ENCODE results near the gene FILIP1. TPM values are rescaled to one million over a fixed set of nuclear protein-coding genes. Genes with fewer than 3 reads are reported as not detected.

FILIP1 gene
- polyA plus RNA-seq, 1 donor from 2014 or later = not detected

- no peaks in the 10 kb centered on the region for H3K9me3 Mint-ChIP-seq
- peaks cover 10 to 29% (median 15%) of the 10 kb centered on the region in 3 donors for H3K4me1 Mint-ChIP-seq
- peaks cover 5% of the 10 kb centered on the region for H3K36me3 Mint-ChIP-seq
- no peak overlapping the region for H3K4me3 Mint-ChIP-seq
- H3K27ac Mint-ChIP-seq = peak overlapping the region in 1 of 3 donors; percentile 26
- no peaks in the 10 kb centered on the region for H3K27me3 Mint-ChIP-seq
Observed at GRCh38 chr6:75268121-75268987, 225.2 kb downstream of the FILIP1 start.

- H3K27ac Mint-ChIP-seq = no peak overlapping the region
- no peaks in the 10 kb centered on the region for H3K9me3 Mint-ChIP-seq
- H3K36me3 Mint-ChIP-seq = peaks cover 2% of the 10 kb centered on the region
- H3K4me1 Mint-ChIP-seq = peaks cover 10 to 22% (median 12%) of the 10 kb centered on the region in 3 donors
- H3K27me3 Mint-ChIP-seq = no peaks in the 10 kb centered on the region
- H3K4me3 Mint-ChIP-seq = no peak overlapping the region
Observed at GRCh38 chr6:75267461-75267860, 226.1 kb downstream of the FILIP1 start.

- Mint-ChIP-seq H3K36me3 (peaks cover 2% of the 10 kb centered on the region), H3K9me3 (no peaks in the 10 kb centered on the region), H3K27me3 (no peaks in the 10 kb centered on the region), H3K4me3 (no peak overlapping the region), H3K4me1 (peaks cover 8 to 18% (median 10%) of the 10 kb centered on the region in 3 donors), H3K27ac (peak overlapping the region in 1 of 3 donors; percentile 10)
Observed at GRCh38 chr6:75266716-75267291, 226.8 kb downstream of the FILIP1 start.

GRCh38 chr6:75263401-75263750, 230.2 kb downstream of the FILIP1 start:
- Mint-ChIP-seq H3K27me3 (no peaks in the 10 kb centered on the region), H3K36me3 (peaks cover under 1% of the 10 kb centered on the region), H3K4me3 (no peak overlapping the region), H3K9me3 (no peaks in the 10 kb centered on the region), H3K4me1 (peaks cover 3 to 10% (median 4%) of the 10 kb centered on the region in 3 donors), H3K27ac (no peak overlapping the region)

GRCh38 chr6:75262716-75263400, 230.7 kb downstream of the FILIP1 start:
- Mint-ChIP-seq H3K36me3 (peaks cover 2% of the 10 kb centered on the region), H3K9me3 (no peaks in the 10 kb centered on the region), H3K4me1 (peaks cover 3 to 10% (median 3%) of the 10 kb centered on the region in 3 donors), H3K4me3 (no peak overlapping the region), H3K27me3 (no peaks in the 10 kb centered on the region), H3K27ac (no peak overlapping the region)

- H3K36me3 Mint-ChIP-seq = peaks cover 6% of the 10 kb centered on the region
- peaks cover 0 to 1% (median 0%) of the 10 kb centered on the region in 3 donors for H3K4me1 Mint-ChIP-seq
- H3K9me3 Mint-ChIP-seq = no peaks in the 10 kb centered on the region
- H3K27ac Mint-ChIP-seq = no peak overlapping the region
- H3K4me3 Mint-ChIP-seq = no peak overlapping the region
- no peaks in the 10 kb centered on the region for H3K27me3 Mint-ChIP-seq
Observed at GRCh38 chr6:75261299-75261698, 232.3 kb downstream of the FILIP1 start.

GRCh38 chr6:75257343-75258087, 236.1 kb downstream of the FILIP1 start:
- Mint-ChIP-seq H3K4me1 (no peaks in the 10 kb centered on the region), H3K4me3 (no peak overlapping the region), H3K36me3 (peaks cover 6% of the 10 kb centered on the region), H3K27ac (no peak overlapping the region), H3K27me3 (no peaks in the 10 kb centered on the region), H3K9me3 (no peaks in the 10 kb centered on the region)

GRCh38 chr6:75250552-75250951, 243.0 kb downstream of the FILIP1 start:
- no peak overlapping the region for H3K4me3 Mint-ChIP-seq
- peaks cover 1% of the 10 kb centered on the region for H3K36me3 Mint-ChIP-seq
- H3K27ac Mint-ChIP-seq = no peak overlapping the region
- peaks cover 0 to 4% (median 0%) of the 10 kb centered on the region in 3 donors for H3K9me3 Mint-ChIP-seq
- H3K27me3 Mint-ChIP-seq = peaks cover 6% of the 10 kb centered on the region
- peaks cover 0 to 3% (median under 1%) of the 10 kb centered on the region in 3 donors for H3K4me1 Mint-ChIP-seq

GRCh38 chr6:75249837-75250236, 243.8 kb downstream of the FILIP1 start:
- no peak overlapping the region for H3K4me3 Mint-ChIP-seq
- H3K27ac Mint-ChIP-seq = no peak overlapping the region
- peaks cover 3% of the 10 kb centered on the region for H3K36me3 Mint-ChIP-seq
- peaks cover 0 to 4% (median 0%) of the 10 kb centered on the region in 3 donors for H3K9me3 Mint-ChIP-seq
- H3K27me3 Mint-ChIP-seq = peaks cover 8% of the 10 kb centered on the region
- H3K4me1 Mint-ChIP-seq = peaks cover under 1 to 6% (median 2%) of the 10 kb centered on the region in 3 donors

GRCh38 chr6:75246386-75246785, 247.2 kb downstream of the FILIP1 start:
- H3K9me3 Mint-ChIP-seq = peaks cover 0 to 4% (median 0%) of the 10 kb centered on the region in 3 donors
- no peak overlapping the region for H3K27ac Mint-ChIP-seq
- H3K4me3 Mint-ChIP-seq = peak overlapping the region in 1 of 4 donors; percentile 71
- peaks cover 8% of the 10 kb centered on the region for H3K27me3 Mint-ChIP-seq
- peaks cover 3% of the 10 kb centered on the region for H3K36me3 Mint-ChIP-seq
- peaks cover 9 to 14% (median 14%) of the 10 kb centered on the region in 3 donors for H3K4me1 Mint-ChIP-seq

GRCh38 chr6:75244063-75244584, 249.5 kb downstream of the FILIP1 start:
- peak overlapping the region; percentile 93 to 100 (median 98) for H3K4me3 Mint-ChIP-seq
- H3K36me3 Mint-ChIP-seq = peaks cover 5% of the 10 kb centered on the region
- H3K9me3 Mint-ChIP-seq = peaks cover 0 to 4% (median 0%) of the 10 kb centered on the region in 3 donors
- peak overlapping the region; percentile 82 to 100 (median 98) for H3K27ac Mint-ChIP-seq
- peaks cover 8% of the 10 kb centered on the region for H3K27me3 Mint-ChIP-seq
- peaks cover 11 to 20% (median 20%) of the 10 kb centered on the region in 3 donors for H3K4me1 Mint-ChIP-seq

GRCh38 chr6:75243333-75244062, 250.1 kb downstream of the FILIP1 start, which contains the start of gene COX7A2:
Gene COX7A2 (minus strand): TSS chr6:75243801. CDS start chr6:75243734, 67 bp downstream.
- Mint-ChIP-seq H3K27ac (peak within 1 kb of the TSS; percentile 82 to 100 (median 98)), H3K4me3 (peak within 1 kb of the TSS; percentile 93 to 100 (median 98)), H3K27me3 (peaks cover 8% of the 10 kb centered on the region), H3K4me1 (peaks cover 11 to 20% (median 20%) of the 10 kb centered on the region in 3 donors), H3K9me3 (peaks cover 0 to 4% (median 0%) of the 10 kb centered on the region in 3 donors), H3K36me3 (peaks cover 5% of the 10 kb centered on the region)
